HEK293 (cell line): ENCODE results near the gene SPEM1.

Experiments
- CTCF ChIA-PET: fragments of 350-600 bp; formaldehyde crosslinking; extraction: SDS; loops from one replicate; lab custom pipeline; 2021; ENCODE audit warnings: antibody characterized with exemption; lab: Yijun Ruan, JAX
- POLR2A ChIA-PET: fragments of 300-600 bp; formaldehyde crosslinking; extraction: SDS; loops from one replicate; lab custom pipeline; 2020; ENCODE audit warnings: antibody characterized with exemption, inconsistent platforms; lab: Yijun Ruan, JAX
- H3K27ac ChIP-seq: fragments of 200-500 bp; sonication (Bioruptor generic); 2 replicates; pipeline ENCODE4 v1.5.1; 2014; ENCODE audit warnings: low read depth, low read length, control low read depth, inconsistent platforms; ENCODE audit errors: extremely low read depth
- H3K36me3 ChIP-seq, 2 experiments: fragments of 200-500 bp in 1 of 2; sonication (Bioruptor generic) in 1 of 2; 1 replicate in 1 of 2; 2 replicates in 1 of 2; pipeline ENCODE4 v1.5.1; 2014 to 2017; ENCODE audit warnings: inconsistent platforms in 2 of 2, low read length in 2 of 2; ENCODE audit not compliant: control insufficient read depth in 2 of 2, insufficient read depth in 1 of 2
- H3K4me1 ChIP-seq: fragments of 200-500 bp; sonication (Bioruptor generic); 2 replicates; pipeline ENCODE4 v1.5.1; 2014; ENCODE audit warnings: mild to moderate bottlenecking, low read length, inconsistent platforms; ENCODE audit not compliant: control insufficient read depth, insufficient read depth
- H3K4me3 ChIP-seq: 2 replicates; pipeline ENCODE4 v1.5.1; 2011; ENCODE audit warnings: low read depth, mild to moderate bottlenecking, control low read depth, low read length, moderate library complexity
- H3K9me3 ChIP-seq: fragments of 200-500 bp; sonication (Bioruptor generic); 2 replicates; pipeline ENCODE4 v1.5.1; 2014; ENCODE audit warnings: low read depth, low read length, inconsistent platforms; ENCODE audit not compliant: control insufficient read depth, insufficient read depth
- BCL11A ChIP-seq: fragments of 450-650 bp; formaldehyde crosslinking; IDR thresholded peaks from 2 replicates; pipeline ENCODE4 v1.5.1; 2016; ENCODE audit warnings: low read depth, missing biosample characterization, missing genetic modification characterization
- HOXD13 ChIP-seq: sonication (generic); formaldehyde crosslinking; IDR thresholded peaks from 2 replicates; pipeline ENCODE4 v1.8.0; 2022; ENCODE audit warnings: missing genetic modification reagents, borderline replicate concordance
- MZF1 ChIP-seq: fragments of 450-650 bp; formaldehyde crosslinking; IDR thresholded peaks from 2 replicates; pipeline ENCODE4 v1.5.1; 2017; ENCODE audit warnings: missing biosample characterization, missing genetic modification characterization, borderline replicate concordance
- YY2 ChIP-seq: fragments of 450-650 bp; formaldehyde crosslinking; IDR thresholded peaks from 2 replicates; pipeline ENCODE4 v1.5.1; 2016; ENCODE audit warnings: missing biosample characterization, missing genetic modification characterization
- ZBTB20 ChIP-seq: fragments of 450-650 bp; formaldehyde crosslinking; IDR thresholded peaks from 2 replicates; pipeline ENCODE4 v1.5.1; 2016; ENCODE audit warnings: missing biosample characterization, missing genetic modification characterization
- ZBTB7A ChIP-seq: fragments of 450-650 bp; formaldehyde crosslinking; IDR thresholded peaks from 2 replicates; pipeline ENCODE4 v1.5.1; 2016; ENCODE audit warnings: low read depth, missing biosample characterization, missing genetic modification characterization
- ZFP37 ChIP-seq: fragments of 450-650 bp; formaldehyde crosslinking; IDR thresholded peaks from 2 replicates; pipeline ENCODE4 v1.5.1; 2016; ENCODE audit warnings: missing biosample characterization, missing genetic modification characterization
- ZNF114 ChIP-seq: fragments of 450-650 bp; formaldehyde crosslinking; IDR thresholded peaks from 2 replicates; pipeline ENCODE4 v1.5.0; 2017; ENCODE audit warnings: missing biosample characterization, missing genetic modification characterization
- ZNF23 ChIP-seq: fragments of 450-650 bp; formaldehyde crosslinking; IDR thresholded peaks from 2 replicates; pipeline ENCODE4 v1.5.1; 2016; ENCODE audit warnings: missing biosample characterization, missing genetic modification characterization, borderline replicate concordance
- ZNF366 ChIP-seq: fragments of 450-650 bp; formaldehyde crosslinking; conservative IDR thresholded peaks from 2 replicates; pipeline ENCODE4 v1.5.1; 2016; ENCODE audit warnings: missing biosample characterization, missing genetic modification characterization
- ZNF416 ChIP-seq: fragments of 450-650 bp; formaldehyde crosslinking; IDR thresholded peaks from 2 replicates; pipeline ENCODE4 v1.5.1; 2016; ENCODE audit warnings: missing biosample characterization, missing genetic modification characterization
- ZNF426 ChIP-seq: fragments of 450-650 bp; formaldehyde crosslinking; IDR thresholded peaks from 2 replicates; pipeline ENCODE4 v1.5.1; 2017; ENCODE audit warnings: missing biosample characterization, missing genetic modification characterization, mild to moderate bottlenecking, inconsistent platforms, moderate library complexity
- ZNF571 ChIP-seq: fragments of 450-650 bp; formaldehyde crosslinking; IDR thresholded peaks from 2 replicates; pipeline ENCODE4 v1.5.0; 2017; ENCODE audit warnings: missing biosample characterization, missing genetic modification characterization
- ZNF585B ChIP-seq: fragments of 450-650 bp; formaldehyde crosslinking; IDR thresholded peaks from 2 replicates; pipeline ENCODE4 v1.5.1; 2016; ENCODE audit warnings: missing biosample characterization, missing genetic modification characterization
- ZNF600 ChIP-seq: fragments of 450-650 bp; formaldehyde crosslinking; IDR thresholded peaks from 2 replicates; pipeline ENCODE4 v1.5.1; 2016; ENCODE audit warnings: missing biosample characterization, missing genetic modification characterization
- ZNF623 ChIP-seq: fragments of 450-650 bp; formaldehyde crosslinking; IDR thresholded peaks from 2 replicates; pipeline ENCODE4 v1.5.1; 2016; ENCODE audit warnings: missing biosample characterization, missing genetic modification characterization
- ZNF670 ChIP-seq: fragments of 450-650 bp; formaldehyde crosslinking; IDR thresholded peaks from 2 replicates; pipeline ENCODE4 v1.5.1; 2016; ENCODE audit warnings: missing biosample characterization, missing genetic modification characterization, low read depth
- ZNF837 ChIP-seq: fragments of 450-650 bp; formaldehyde crosslinking; IDR thresholded peaks from 2 replicates; pipeline ENCODE4 v1.5.1; 2016; ENCODE audit warnings: missing biosample characterization, missing genetic modification characterization
- TF ChIP-seq, protein P1 (sequence below): fragments of 450-650 bp; formaldehyde crosslinking; IDR thresholded peaks from 2 replicates; pipeline ENCODE4 v1.5.1; 2016; ENCODE audit warnings: missing biosample characterization, missing genetic modification characterization
- TF ChIP-seq, protein P2 (sequence below): fragments of 450-650 bp; formaldehyde crosslinking; IDR thresholded peaks from 2 replicates; pipeline ENCODE4 v1.5.1; 2016; ENCODE audit warnings: missing biosample characterization, missing genetic modification characterization
- TF ChIP-seq, protein P3 (sequence below): fragments of 450-650 bp; formaldehyde crosslinking; optimal IDR thresholded peaks from 2 replicates; pipeline ENCODE3; 2016; ENCODE audit warnings: missing biosample characterization, mild to moderate bottlenecking, missing genetic modification characterization
- TF ChIP-seq, protein P4 (sequence below): fragments of 450-650 bp; formaldehyde crosslinking; IDR thresholded peaks from 2 replicates; pipeline ENCODE4 v1.5.1; 2016; ENCODE audit warnings: missing biosample characterization, missing genetic modification characterization
- TF ChIP-seq, protein P5 (sequence below): fragments of 450-650 bp; formaldehyde crosslinking; IDR thresholded peaks from 2 replicates; pipeline ENCODE4 v1.5.1; 2016; ENCODE audit warnings: missing biosample characterization, missing genetic modification characterization
- TF ChIP-seq, protein P6 (sequence below): fragments of 450-650 bp; formaldehyde crosslinking; IDR thresholded peaks from 2 replicates; pipeline ENCODE4 v1.5.1; 2016; ENCODE audit warnings: missing biosample characterization, missing genetic modification characterization

The SPEM1 gene

DNA sequence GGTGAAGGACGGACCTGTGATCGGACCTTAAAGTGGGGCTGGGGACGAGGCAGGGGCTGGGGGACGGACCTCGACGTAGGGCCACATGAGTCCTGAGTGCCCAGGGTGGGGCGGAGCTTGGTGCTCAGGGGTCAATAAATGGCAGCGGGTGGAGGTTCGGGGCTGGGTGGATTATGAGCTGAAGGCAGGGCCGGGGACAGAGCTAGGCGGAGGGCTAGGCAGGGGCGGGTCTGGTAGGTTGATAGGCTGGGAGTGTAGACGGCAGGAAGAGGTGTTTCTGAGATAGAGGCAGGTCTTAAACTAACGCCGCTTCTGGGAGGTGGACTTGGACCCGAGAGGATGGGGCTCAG lies 25.5 kb downstream of the SPEM1 start (continued):
- TF ChIP-seq, protein P1, sequence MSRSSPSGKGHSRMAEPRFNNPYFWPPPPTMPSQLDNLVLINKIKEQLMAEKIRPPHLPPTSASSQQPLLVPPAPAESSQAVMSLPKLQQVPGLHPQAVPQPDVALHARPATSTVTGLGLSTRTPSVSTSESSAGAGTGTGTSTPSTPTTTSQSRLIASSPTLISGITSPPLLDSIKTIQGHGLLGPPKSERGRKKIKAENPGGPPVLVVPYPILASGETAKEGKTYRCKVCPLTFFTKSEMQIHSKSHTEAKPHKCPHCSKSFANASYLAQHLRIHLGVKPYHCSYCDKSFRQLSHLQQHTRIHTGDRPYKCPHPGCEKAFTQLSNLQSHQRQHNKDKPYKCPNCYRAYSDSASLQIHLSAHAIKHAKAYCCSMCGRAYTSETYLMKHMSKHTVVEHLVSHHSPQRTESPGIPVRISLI, result no peak
- TF ChIP-seq ZNF23 (tag by site-specific recombination) (no peak), ZNF600 (no peak), ZBTB7A (tag by site-specific recombination) (no peak), ZBTB20 (tag by site-specific recombination) (no peak)
- TF ChIP-seq, protein P2, sequence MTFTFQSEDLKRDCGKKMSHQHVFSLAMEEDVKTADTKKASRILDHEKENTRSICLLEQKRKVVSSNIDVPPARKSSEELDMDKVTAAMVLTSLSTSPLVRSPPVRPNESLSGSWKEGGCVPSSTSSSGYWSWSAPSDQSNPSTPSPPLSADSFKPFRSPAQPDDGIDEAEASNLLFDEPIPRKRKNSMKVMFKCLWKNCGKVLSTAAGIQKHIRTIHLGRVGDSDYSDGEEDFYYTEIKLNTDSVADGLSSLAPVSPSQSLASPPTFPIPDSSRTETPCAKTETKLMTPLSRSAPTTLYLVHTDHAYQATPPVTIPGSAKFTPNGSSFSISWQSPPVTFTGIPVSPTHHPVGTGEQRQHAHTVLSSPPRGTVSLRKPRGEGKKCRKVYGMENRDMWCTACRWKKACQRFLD (tag by site-specific recombination), result no peak

DNA sequence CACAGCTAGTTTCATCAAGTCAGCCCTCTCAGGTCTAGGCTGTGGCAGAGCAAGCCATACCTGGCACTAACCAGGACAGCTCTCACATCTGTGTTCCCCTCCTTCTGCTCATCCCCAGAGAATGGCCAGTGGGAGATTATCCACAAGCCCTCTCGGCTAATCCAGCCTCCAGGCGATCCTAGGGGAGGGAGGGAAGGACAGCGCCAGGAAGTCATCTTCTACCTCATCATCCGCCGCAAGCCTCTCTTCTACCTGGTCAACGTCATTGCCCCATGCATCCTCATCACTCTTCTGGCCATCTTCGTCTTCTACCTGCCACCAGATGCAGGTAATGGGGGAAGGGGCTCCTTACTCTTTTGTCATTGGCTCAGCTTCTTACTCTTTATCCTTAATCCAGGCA lies 28.3 kb downstream of the SPEM1 start:
- CTCF ChIA-PET, result interaction anchor here (1.9 kb wide), 1 partner anchor 11 kb away, joined by 5 read pairs; no protein-coding TSS in a partner anchor
- Histone ChIP-seq H3K4me3 (no peak overlapping the region), H3K27ac (no peak overlapping the region), H3K36me3 (no peaks in the 10 kb centered on the region; a peak in 1 of 3 replicates), H3K9me3 (no peaks in the 10 kb centered on the region), H3K4me1 (peaks cover 13% of the 10 kb centered on the region)
- TF ChIP-seq HOXD13 (no peak), MZF1 (tag by site-specific recombination) (no peak), ZBTB7A (tag by site-specific recombination) (no peak), ZFP37 (tag by site-specific recombination) (no peak), ZNF426 (tag by site-specific recombination) (no peak), ZNF585B (no peak), ZNF670 (tag by site-specific recombination) (no peak), ZNF366 (tag by site-specific recombination) (no peak), ZNF571 (tag by site-specific recombination) (no peak), ZNF837 (tag by site-specific recombination) (no peak), YY2 (no peak), ZNF416 (tag by site-specific recombination) (no peak), ZNF114 (no peak), BCL11A (no peak), ZNF623 (tag by site-specific recombination) (no peak)
- TF ChIP-seq, protein P3, sequence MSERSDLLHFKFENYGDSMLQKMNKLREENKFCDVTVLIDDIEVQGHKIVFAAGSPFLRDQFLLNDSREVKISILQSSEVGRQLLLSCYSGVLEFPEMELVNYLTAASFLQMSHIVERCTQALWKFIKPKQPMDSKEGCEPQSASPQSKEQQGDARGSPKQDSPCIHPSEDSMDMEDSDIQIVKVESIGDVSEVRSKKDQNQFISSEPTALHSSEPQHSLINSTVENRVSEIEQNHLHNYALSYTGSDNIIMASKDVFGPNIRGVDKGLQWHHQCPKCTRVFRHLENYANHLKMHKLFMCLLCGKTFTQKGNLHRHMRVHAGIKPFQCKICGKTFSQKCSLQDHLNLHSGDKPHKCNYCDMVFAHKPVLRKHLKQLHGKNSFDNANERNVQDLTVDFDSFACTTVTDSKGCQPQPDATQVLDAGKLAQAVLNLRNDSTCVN, result no peak
- TF ChIP-seq, protein P4, sequence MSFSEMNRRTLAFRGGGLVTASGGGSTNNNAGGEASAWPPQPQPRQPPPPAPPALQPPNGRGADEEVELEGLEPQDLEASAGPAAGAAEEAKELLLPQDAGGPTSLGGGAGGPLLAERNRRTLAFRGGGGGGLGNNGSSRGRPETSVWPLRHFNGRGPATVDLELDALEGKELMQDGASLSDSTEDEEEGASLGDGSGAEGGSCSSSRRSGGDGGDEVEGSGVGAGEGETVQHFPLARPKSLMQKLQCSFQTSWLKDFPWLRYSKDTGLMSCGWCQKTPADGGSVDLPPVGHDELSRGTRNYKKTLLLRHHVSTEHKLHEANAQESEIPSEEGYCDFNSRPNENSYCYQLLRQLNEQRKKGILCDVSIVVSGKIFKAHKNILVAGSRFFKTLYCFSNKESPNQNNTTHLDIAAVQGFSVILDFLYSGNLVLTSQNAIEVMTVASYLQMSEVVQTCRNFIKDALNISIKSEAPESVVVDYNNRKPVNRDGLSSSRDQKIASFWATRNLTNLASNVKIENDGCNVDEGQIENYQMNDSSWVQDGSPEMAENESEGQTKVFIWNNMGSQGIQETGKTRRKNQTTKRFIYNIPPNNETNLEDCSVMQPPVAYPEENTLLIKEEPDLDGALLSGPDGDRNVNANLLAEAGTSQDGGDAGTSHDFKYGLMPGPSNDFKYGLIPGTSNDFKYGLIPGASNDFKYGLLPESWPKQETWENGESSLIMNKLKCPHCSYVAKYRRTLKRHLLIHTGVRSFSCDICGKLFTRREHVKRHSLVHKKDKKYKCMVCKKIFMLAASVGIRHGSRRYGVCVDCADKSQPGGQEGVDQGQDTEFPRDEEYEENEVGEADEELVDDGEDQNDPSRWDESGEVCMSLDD (tag by site-specific recombination), result no peak
- TF ChIP-seq, protein P5, sequence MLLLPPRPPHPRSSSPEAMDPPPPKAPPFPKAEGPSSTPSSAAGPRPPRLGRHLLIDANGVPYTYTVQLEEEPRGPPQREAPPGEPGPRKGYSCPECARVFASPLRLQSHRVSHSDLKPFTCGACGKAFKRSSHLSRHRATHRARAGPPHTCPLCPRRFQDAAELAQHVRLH (tag by site-specific recombination), result no peak
- TF ChIP-seq, protein P6, sequence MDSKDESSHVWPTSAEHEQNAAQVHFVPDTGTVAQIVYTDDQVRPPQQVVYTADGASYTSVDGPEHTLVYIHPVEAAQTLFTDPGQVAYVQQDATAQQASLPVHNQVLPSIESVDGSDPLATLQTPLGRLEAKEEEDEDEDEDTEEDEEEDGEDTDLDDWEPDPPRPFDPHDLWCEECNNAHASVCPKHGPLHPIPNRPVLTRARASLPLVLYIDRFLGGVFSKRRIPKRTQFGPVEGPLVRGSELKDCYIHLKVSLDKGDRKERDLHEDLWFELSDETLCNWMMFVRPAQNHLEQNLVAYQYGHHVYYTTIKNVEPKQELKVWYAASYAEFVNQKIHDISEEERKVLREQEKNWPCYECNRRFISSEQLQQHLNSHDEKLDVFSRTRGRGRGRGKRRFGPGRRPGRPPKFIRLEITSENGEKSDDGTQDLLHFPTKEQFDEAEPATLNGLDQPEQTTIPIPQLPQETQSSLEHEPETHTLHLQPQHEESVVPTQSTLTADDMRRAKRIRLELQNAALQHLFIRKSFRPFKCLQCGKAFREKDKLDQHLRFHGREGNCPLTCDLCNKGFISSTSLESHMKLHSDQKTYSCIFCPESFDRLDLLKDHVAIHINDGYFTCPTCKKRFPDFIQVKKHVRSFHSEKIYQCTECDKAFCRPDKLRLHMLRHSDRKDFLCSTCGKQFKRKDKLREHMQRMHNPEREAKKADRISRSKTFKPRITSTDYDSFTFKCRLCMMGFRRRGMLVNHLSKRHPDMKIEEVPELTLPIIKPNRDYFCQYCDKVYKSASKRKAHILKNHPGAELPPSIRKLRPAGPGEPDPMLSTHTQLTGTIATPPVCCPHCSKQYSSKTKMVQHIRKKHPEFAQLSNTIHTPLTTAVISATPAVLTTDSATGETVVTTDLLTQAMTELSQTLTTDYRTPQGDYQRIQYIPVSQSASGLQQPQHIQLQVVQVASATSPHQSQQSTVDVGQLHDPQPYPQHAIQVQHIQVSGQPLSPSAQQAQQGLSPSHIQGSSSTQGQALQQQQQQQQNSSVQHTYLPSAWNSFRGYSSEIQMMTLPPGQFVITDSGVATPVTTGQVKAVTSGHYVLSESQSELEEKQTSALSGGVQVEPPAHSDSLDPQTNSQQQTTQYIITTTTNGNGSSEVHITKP, result no peak
- POLR2A ChIA-PET, result no interaction called here
